ENCODE measurements around the gene MAK. TPM values are rescaled to one million over a fixed set of nuclear protein-coding genes. Genes with fewer than 3 reads are reported as not detected.

MAK gene
- total and polyA plus RNA-seq, 10 donors: 0.05 to 2.2 (median 0.78) TPM

DNA sequence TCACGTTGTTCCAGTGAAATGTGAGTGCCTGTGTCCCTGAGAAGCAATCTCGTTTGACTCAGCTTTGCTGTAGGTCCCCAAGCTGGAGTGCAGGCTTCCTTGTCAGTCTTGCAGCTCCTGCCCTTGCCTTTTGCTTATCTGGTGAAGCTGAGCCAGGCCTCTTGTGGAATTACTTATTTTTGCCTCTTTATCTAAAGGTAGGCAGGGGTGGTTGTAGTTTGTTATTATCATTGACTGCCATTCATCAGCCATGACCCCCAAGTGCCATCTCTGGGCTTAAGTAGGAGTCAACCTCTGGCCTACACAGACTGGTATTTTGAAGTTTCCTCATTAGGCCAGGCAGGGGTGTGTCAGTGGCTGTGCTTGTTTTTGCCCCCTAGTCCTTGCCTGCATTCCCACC, 88.6 kb downstream of the MAK start:
- Histone ChIP-seq H3K27ac (no peak overlapping the region), H3K4me1 (peaks cover 9 to 59% (median 37%) of the 10 kb centered on the region in 6 donors), H3K36me3 (peaks cover 0 to 55% (median 28%) of the 10 kb centered on the region in 6 donors), H3K4me3 (no peak overlapping the region), H3K9me3 (no peaks in the 10 kb centered on the region), H3K27me3 (replicated peaks in 1 of 7) (no peaks in the 10 kb centered on the region)
- 65 to 84% (median 74%) methylated on average over 2 of the region's 2 CpGs for WGBS, 5 donors
- TF ChIP-seq POLR2A (IDR thresholded peaks at IDR 0.05) (no peak), POLR2AphosphoS5 (IDR thresholded peaks at IDR 0.05) (no peak)
- TF ChIP-seq, protein P1, sequence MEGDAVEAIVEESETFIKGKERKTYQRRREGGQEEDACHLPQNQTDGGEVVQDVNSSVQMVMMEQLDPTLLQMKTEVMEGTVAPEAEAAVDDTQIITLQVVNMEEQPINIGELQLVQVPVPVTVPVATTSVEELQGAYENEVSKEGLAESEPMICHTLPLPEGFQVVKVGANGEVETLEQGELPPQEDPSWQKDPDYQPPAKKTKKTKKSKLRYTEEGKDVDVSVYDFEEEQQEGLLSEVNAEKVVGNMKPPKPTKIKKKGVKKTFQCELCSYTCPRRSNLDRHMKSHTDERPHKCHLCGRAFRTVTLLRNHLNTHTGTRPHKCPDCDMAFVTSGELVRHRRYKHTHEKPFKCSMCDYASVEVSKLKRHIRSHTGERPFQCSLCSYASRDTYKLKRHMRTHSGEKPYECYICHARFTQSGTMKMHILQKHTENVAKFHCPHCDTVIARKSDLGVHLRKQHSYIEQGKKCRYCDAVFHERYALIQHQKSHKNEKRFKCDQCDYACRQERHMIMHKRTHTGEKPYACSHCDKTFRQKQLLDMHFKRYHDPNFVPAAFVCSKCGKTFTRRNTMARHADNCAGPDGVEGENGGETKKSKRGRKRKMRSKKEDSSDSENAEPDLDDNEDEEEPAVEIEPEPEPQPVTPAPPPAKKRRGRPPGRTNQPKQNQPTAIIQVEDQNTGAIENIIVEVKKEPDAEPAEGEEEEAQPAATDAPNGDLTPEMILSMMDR (IDR thresholded peaks at IDR 0.05 in 8 of 11, conservative IDR thresholded peaks at IDR 0.05 in 3 of 11): no peak
- intact Hi-C loops (cut with DNase I; ENCODE audit: low total_unique reads): loop anchor here (10.0 kb wide), 1 partner anchor 55 kb away; the partner anchor contains the start of genes C6orf52 and PAK1IP1
- no peak for DNase-seq

DNA sequence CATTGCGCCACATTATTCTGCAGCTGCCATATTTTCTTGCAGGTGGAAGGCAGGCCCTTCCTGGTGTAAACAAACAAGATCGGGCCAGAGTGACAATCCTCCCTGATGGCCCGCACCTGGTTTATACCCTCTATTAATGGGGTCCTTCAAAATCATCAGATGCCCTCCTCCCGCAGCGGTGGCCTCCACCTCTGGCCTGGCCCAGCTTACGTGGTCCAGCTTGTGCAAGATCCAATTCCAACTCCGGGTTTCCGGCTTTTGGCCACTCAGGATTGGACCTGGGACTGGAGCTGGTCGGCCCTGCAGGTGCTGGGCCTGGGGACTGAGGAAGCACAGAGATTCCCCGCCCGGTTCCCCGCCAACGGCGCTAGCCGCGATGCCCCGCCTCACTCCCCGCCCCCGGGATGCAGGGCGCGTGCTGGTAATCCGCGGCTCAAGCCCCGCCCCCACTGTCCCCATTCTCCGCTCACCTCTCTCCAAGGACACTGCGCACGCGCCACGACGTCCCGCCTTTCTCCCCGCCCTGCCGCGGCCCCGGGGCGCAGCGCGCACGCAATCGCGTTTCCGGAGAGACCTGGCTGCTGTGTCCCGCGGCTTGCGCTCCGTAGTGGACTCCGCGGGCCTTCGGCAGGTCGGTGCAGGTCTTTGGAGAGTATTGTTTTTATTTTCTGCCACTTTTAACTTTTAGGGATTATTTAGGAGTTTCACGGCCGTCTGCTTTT, 90.9 kb downstream of the MAK start, which contains the start of gene TMEM14B:
Gene TMEM14B, plus strand, starts transcription at position 555 of the 722 bp plus-strand sequence. CDS start 1,441 bp downstream, outside the sequence.
- H3K9me3 ChIP-seq: no peaks in the 10 kb centered on the region
- intact Hi-C loops (cut with DNase I; ENCODE audit: low total_unique reads): loop anchor here (10.0 kb wide), 1 partner anchor 53 kb away; the partner anchor contains the start of genes C6orf52 and PAK1IP1
- H3K27me3 ChIP-seq (replicated peaks in 1 of 7): no peaks in the 10 kb centered on the region
- peaks cover 0 to 33% (median 7%) of the 10 kb centered on the region in 6 donors for H3K36me3 ChIP-seq
- peaks cover 9 to 59% (median 37%) of the 10 kb centered on the region in 6 donors for H3K4me1 ChIP-seq
- 1 to 2% (median 1%) methylated on average over 21 to 52 of the region's 52 CpGs for WGBS, 5 donors
- peak within 1 kb of the TSS; percentile 50 to 82 (median 65) for H3K4me3 ChIP-seq
- DNase-seq: peak; percentile 100
- peak within 1 kb of the TSS; percentile 80 to 90 (median 88) for H3K27ac ChIP-seq
- peak in 1 of 3 donors; percentile 16 for TF ChIP-seq POLR2A (IDR thresholded peaks at IDR 0.05)
- TF ChIP-seq POLR2AphosphoS5 (IDR thresholded peaks at IDR 0.05): peak; percentile 97 to 99 (median 98)
- TF ChIP-seq, protein P1 (IDR thresholded peaks at IDR 0.05 in 8 of 11, conservative IDR thresholded peaks at IDR 0.05 in 3 of 11): peak in 3 of 11 experiments; percentile 22 to 39 (median 25)

DNA sequence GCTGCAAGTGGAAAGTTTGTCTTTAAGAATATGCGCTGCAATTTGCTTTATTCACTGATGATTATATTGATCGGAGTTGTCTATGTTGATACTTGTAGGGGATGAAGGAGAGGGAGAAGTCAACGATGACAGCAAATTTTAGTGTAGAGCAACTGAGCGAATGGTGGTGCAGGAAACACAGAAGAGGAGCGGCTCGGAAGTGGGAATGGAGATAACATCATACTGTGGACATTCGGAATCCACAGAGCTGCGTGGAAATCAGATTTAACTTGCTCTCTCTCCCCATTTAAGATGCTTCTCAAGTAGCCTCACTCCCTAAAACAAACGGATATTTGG, 91.5 kb downstream of the MAK start:
- Histone ChIP-seq H3K27ac (peak overlapping the region in 7 of 8 donors; percentile 84 to 90 (median 89)), H3K4me3 (peak overlapping the region; percentile 50 to 82 (median 65)), H3K9me3 (no peaks in the 10 kb centered on the region), H3K4me1 (peaks cover 9 to 56% (median 37%) of the 10 kb centered on the region in 6 donors), H3K36me3 (peaks cover 0 to 33% (median 6%) of the 10 kb centered on the region in 6 donors), H3K27me3 (replicated peaks in 1 of 7) (no peaks in the 10 kb centered on the region)
- intact Hi-C loops (cut with DNase I; ENCODE audit: low total_unique reads): loop anchor here (10.0 kb wide), 1 partner anchor 52 kb away; the partner anchor contains the start of genes C6orf52 and PAK1IP1
- no peak for DNase-seq
- WGBS, 5 donors: 35 to 42% (median 38%) methylated on average over 9 of the region's 9 CpGs
- TF ChIP-seq POLR2A (IDR thresholded peaks at IDR 0.05) (no peak), POLR2AphosphoS5 (IDR thresholded peaks at IDR 0.05) (no peak)
- TF ChIP-seq, protein P1 (IDR thresholded peaks at IDR 0.05 in 8 of 11, conservative IDR thresholded peaks at IDR 0.05 in 3 of 11): no peak

DNA sequence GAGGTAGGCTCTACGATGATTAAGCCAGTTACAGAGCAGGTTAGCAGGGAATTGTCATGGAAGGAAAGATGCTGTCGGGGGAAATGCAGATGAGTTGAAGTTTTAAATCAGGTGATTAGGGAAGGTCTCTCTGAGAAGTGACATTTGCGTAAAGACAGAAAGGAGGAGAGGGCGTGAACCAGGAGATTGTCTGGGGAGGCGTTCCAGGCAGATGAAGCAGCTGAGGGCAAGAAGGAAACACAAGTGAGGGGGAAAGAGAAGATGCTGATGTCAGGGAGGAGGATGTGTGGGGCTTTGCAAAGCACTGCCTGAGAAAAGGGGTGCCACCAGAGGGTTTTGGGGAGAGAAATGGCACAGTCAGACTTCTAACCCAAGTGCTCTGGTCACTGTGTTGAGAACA, 93.2 kb downstream of the MAK start:
- DNase-seq: no peak
- intact Hi-C loops (cut with DNase I; ENCODE audit: low total_unique reads): loop anchor here (10.0 kb wide), 1 partner anchor 50 kb away; the partner anchor contains the start of genes C6orf52 and PAK1IP1
- WGBS, 5 donors: 86 to 94% (median 92%) methylated on average over 5 of the region's 5 CpGs

More for the DNA sequence above, 93.2 kb downstream of the MAK start:
- Histone ChIP-seq H3K9me3 (peaks cover 0 to 4% (median 0%) of the 10 kb centered on the region in 8 donors), H3K4me3 (no peak overlapping the region), H3K36me3 (peaks cover 0 to 19% (median 0%) of the 10 kb centered on the region in 6 donors), H3K27ac (no peak overlapping the region), H3K27me3 (replicated peaks in 1 of 7) (no peaks in the 10 kb centered on the region), H3K4me1 (peaks cover 9 to 40% (median 31%) of the 10 kb centered on the region in 6 donors)
- TF ChIP-seq POLR2A (IDR thresholded peaks at IDR 0.05) (no peak), POLR2AphosphoS5 (IDR thresholded peaks at IDR 0.05) (no peak)
- TF ChIP-seq, protein P1 (IDR thresholded peaks at IDR 0.05 in 8 of 11, conservative IDR thresholded peaks at IDR 0.05 in 3 of 11): no peak
